ENCODE measurements around the gene CREB5. TPM values are rescaled to one million over a fixed set of nuclear protein-coding genes. Genes with fewer than 3 reads are reported as not detected.
A peak's percentile ranks its signal among the peaks of the same experiment; 100 is the strongest.

Gene CREB5
- total and polyA plus RNA-seq, 2 donors from 2014 or later: 3.4 to 27.2 TPM

- H3K9me3 ChIP-seq (ENCODE audit: control insufficient read depth in 2 of 3, insufficient read depth in 1 of 3, low read length in 3 of 3): no peaks in the 10 kb centered on the region
- no peak for TF ChIP-seq CTCF (IDR thresholded peaks at IDR 0.05; ENCODE audit: borderline replicate concordance, extremely low read depth, insufficient read depth)
- no peak overlapping the region for H3K9ac ChIP-seq (ENCODE audit: low read length in 3 of 3)
- H3K4me3 ChIP-seq (ENCODE audit: low read length in 3 of 3): no peak overlapping the region
- H3K4me1 ChIP-seq (ENCODE audit: control insufficient read depth in 2 of 3, insufficient read depth in 2 of 3, low read depth in 1 of 3, low read length in 3 of 3): no peaks in the 10 kb centered on the region
- FAIRE-seq (no peak), DNase-seq (no peak)
- intact Hi-C loops (cut with DNase I): no loop called here
- no peaks in the 10 kb centered on the region for H3K27me3 ChIP-seq (ENCODE audit: control insufficient read depth, insufficient read depth, low read length)
- H3K36me3 ChIP-seq (ENCODE audit: control insufficient read depth in 2 of 3, insufficient read depth in 3 of 3, low read length in 3 of 3): no peaks in the 10 kb centered on the region
- H3K27ac ChIP-seq (ENCODE audit: low read depth in 2 of 2, low read length in 2 of 2): no peak overlapping the region
Observed at GRCh38 chr7:28802450-28802849, 390.1 kb downstream of the CREB5 start.

- intact Hi-C loops (cut with DNase I): no loop called here
- TF ChIP-seq CTCF (IDR thresholded peaks at IDR 0.05; ENCODE audit: borderline replicate concordance, extremely low read depth, insufficient read depth): no peak
- FAIRE-seq: no peak
Observed at GRCh38 chr7:28804157-28804556, 391.8 kb downstream of the CREB5 start.

GRCh38 chr7:28804990-28805389 lies 392.7 kb downstream of the CREB5 start:
- no peak overlapping the region for H3K27ac ChIP-seq (ENCODE audit: low read depth in 2 of 2, low read length in 2 of 2)
- no peak overlapping the region for H3K9ac ChIP-seq (ENCODE audit: low read length in 3 of 3)
- FAIRE-seq (no peak), DNase-seq (no peak)
- no peaks in the 10 kb centered on the region for H3K9me3 ChIP-seq (ENCODE audit: control insufficient read depth in 2 of 3, insufficient read depth in 1 of 3, low read length in 3 of 3)
- H3K4me3 ChIP-seq (ENCODE audit: low read length in 3 of 3): no peak overlapping the region
- no peak for TF ChIP-seq CTCF (IDR thresholded peaks at IDR 0.05; ENCODE audit: borderline replicate concordance, extremely low read depth, insufficient read depth)
- no peaks in the 10 kb centered on the region for H3K36me3 ChIP-seq (ENCODE audit: control insufficient read depth in 2 of 3, insufficient read depth in 3 of 3, low read length in 3 of 3)
- intact Hi-C loops (cut with DNase I): no loop called here
- no peaks in the 10 kb centered on the region for H3K27me3 ChIP-seq (ENCODE audit: control insufficient read depth, insufficient read depth, low read length)
- no peaks in the 10 kb centered on the region for H3K4me1 ChIP-seq (ENCODE audit: control insufficient read depth in 2 of 3, insufficient read depth in 2 of 3, low read depth in 1 of 3, low read length in 3 of 3)

More at GRCh38 chr7:28804157-28804556, 391.8 kb downstream of the CREB5 start:
- Histone ChIP-seq H3K9ac (ENCODE audit: low read length in 3 of 3) (no peak overlapping the region), H3K4me1 (ENCODE audit: control insufficient read depth in 2 of 3, insufficient read depth in 2 of 3, low read depth in 1 of 3, low read length in 3 of 3) (no peaks in the 10 kb centered on the region), H3K27me3 (ENCODE audit: control insufficient read depth, insufficient read depth, low read length) (no peaks in the 10 kb centered on the region), H3K27ac (ENCODE audit: low read depth in 2 of 2, low read length in 2 of 2) (no peak overlapping the region), H3K4me3 (ENCODE audit: low read length in 3 of 3) (no peak overlapping the region), H3K36me3 (ENCODE audit: control insufficient read depth in 2 of 3, insufficient read depth in 3 of 3, low read length in 3 of 3) (no peaks in the 10 kb centered on the region), H3K9me3 (ENCODE audit: control insufficient read depth in 2 of 3, insufficient read depth in 1 of 3, low read length in 3 of 3) (no peaks in the 10 kb centered on the region)
- peak in 1 of 5 donors; percentile 54 for DNase-seq

- DNase-seq: no peak
- FAIRE-seq: no peak
- Histone ChIP-seq H3K27ac (ENCODE audit: low read depth in 2 of 2, low read length in 2 of 2) (no peak overlapping the region), H3K36me3 (ENCODE audit: control insufficient read depth in 2 of 3, insufficient read depth in 3 of 3, low read length in 3 of 3) (no peaks in the 10 kb centered on the region), H3K4me3 (ENCODE audit: low read length in 3 of 3) (no peak overlapping the region), H3K4me1 (ENCODE audit: control insufficient read depth in 2 of 3, insufficient read depth in 2 of 3, low read depth in 1 of 3, low read length in 3 of 3) (no peaks in the 10 kb centered on the region), H3K9me3 (ENCODE audit: control insufficient read depth in 2 of 3, insufficient read depth in 1 of 3, low read length in 3 of 3) (no peaks in the 10 kb centered on the region), H3K27me3 (ENCODE audit: control insufficient read depth, insufficient read depth, low read length) (no peaks in the 10 kb centered on the region), H3K9ac (ENCODE audit: low read length in 3 of 3) (no peak overlapping the region)
- no peak for TF ChIP-seq CTCF (IDR thresholded peaks at IDR 0.05; ENCODE audit: borderline replicate concordance, extremely low read depth, insufficient read depth)
- intact Hi-C loops (cut with DNase I): no loop called here
Observed at GRCh38 chr7:28806841-28807240, 394.5 kb downstream of the CREB5 start.
